Smooth muscle cell (in vitro differentiated cells): ENCODE data around the gene SNTB2. TPM values are rescaled to one million over a fixed set of nuclear protein-coding genes. Genes with fewer than 3 reads are reported as not detected.
"Not testable (repeated sequence)": the region's sequence is repeated elsewhere in the genome, so short reads cannot be mapped to it uniquely, and the experiment has no call there.

Experiments
- DNase-seq: peaks from one replicate; lab custom pipeline; 2025; ENCODE audit not compliant: unreplicated experiment; lab: John Stamatoyannopoulos, UW
- H2AFZ ChIP-seq: fragments of 200-600 bp; sonication (generic); 2 replicates; pipeline ENCODE4 v1.6.0; 2016; ENCODE audit warnings: antibody characterized with exemption, low read depth, mild to moderate bottlenecking
- H3F3A ChIP-seq: fragments of 200-600 bp; sonication (generic); 2 replicates; pipeline ENCODE4 v1.6.0; 2017; ENCODE audit warnings: antibody characterized with exemption, low read depth
- H3K27ac ChIP-seq: fragments of 200-600 bp; sonication (generic); 2 replicates; pipeline ENCODE4 v1.5.1; 2016; ENCODE audit warnings: low read depth, mild to moderate bottlenecking
- H3K27me3 ChIP-seq: fragments of 200-600 bp; sonication (generic); 2 replicates; pipeline ENCODE4 v1.6.1; 2016; ENCODE audit warnings: low read depth, mild to moderate bottlenecking
- H3K36me3 ChIP-seq: fragments of 200-600 bp; sonication (generic); 2 replicates; pipeline ENCODE4 v1.5.1; 2016; ENCODE audit warnings: low read depth
- H3K4me1 ChIP-seq: fragments of 200-600 bp; sonication (generic); 2 replicates; pipeline ENCODE4 v1.5.1; 2016; ENCODE audit warnings: low read depth
- H3K4me2 ChIP-seq: fragments of 200-600 bp; sonication (generic); 2 replicates; pipeline ENCODE4 v1.6.0; 2016; ENCODE audit warnings: mild to moderate bottlenecking
- H3K4me3 ChIP-seq: fragments of 200-600 bp; sonication (generic); 2 replicates; pipeline ENCODE4 v1.5.1; 2016; ENCODE audit warnings: mild to moderate bottlenecking
- H3K79me2 ChIP-seq: fragments of 200-600 bp; sonication (generic); 2 replicates; pipeline ENCODE4 v1.6.0; 2016; ENCODE audit warnings: low read depth, mild to moderate bottlenecking
- H3K9ac ChIP-seq: fragments of 200-600 bp; sonication (generic); 2 replicates; pipeline ENCODE4 v1.6.0; 2016; ENCODE audit warnings: low read depth
- H3K9me3 ChIP-seq: fragments of 200-600 bp; sonication (generic); replicated peaks from 2 replicates; pipeline ENCODE4 v1.5.1; 2016; ENCODE audit warnings: low read depth
- H4K20me1 ChIP-seq: fragments of 200-600 bp; sonication (generic); 2 replicates; pipeline ENCODE4 v1.6.0; 2016; ENCODE audit warnings: low read depth
- WGBS: methylation state at CpG from one replicate; pipeline ENCODE4 v1.1.7; 2016; ENCODE audit warnings: low lambda C conversion rate; 5-methylcytosine and 5-hydroxymethylcytosine counted together
- polyA plus RNA-seq: library from polyadenylated mRNA; unstranded; fragments of >200 nt; fragmentation: Nextera tagmentation; extraction: Ambion mirVana; gene quantifications from 2 replicates; pipeline ENCODE4 v1.2.1, GENCODE V29; 2016
- total RNA-seq: library from RNA; depleted of rRNA; stranded (reverse); fragments of >200 nt; gene quantifications from 2 replicates; pipeline ENCODE4 v1.2.3, GENCODE V29; 2014
- TF ChIP-seq, protein P1 (sequence below): fragments of 200-600 bp; sonication (generic); IDR thresholded peaks from 2 replicates; pipeline ENCODE4 v1.5.1; 2017; ENCODE audit warnings: borderline replicate concordance, mild to moderate bottlenecking, antibody characterized with exemption; ENCODE audit not compliant: insufficient read depth, poor library complexity, severe bottlenecking

SNTB2 gene
- total and polyA plus RNA-seq, 2 experiments from 2014 or later: 17.1 to 25.9 TPM

DNA sequence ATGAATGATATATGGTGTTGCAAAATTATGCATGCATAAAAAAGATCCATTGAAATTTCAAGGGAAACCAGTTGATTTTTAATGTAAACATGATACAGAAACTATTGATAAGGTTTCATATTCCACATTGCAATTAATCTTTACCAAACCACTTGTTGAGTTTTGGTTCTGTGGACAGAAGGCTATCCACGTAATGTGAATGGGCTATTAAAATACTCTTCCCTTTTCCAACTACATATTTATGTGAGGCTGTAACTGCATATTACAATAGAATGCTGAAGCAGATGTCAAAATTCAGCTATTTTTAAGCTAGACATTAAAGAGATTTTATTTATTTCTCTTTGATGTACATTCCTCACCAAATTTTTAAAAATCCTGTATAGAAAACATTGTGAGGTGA is 90.4 kb downstream of the SNTB2 start:
- H3K4me1 ChIP-seq: no peaks in the 10 kb centered on the region
- no peak overlapping the region for H3K4me3 ChIP-seq
- H3F3A ChIP-seq: no peaks in the 10 kb centered on the region
- no peaks in the 10 kb centered on the region for H3K27me3 ChIP-seq
- no peak overlapping the region for H3K9ac ChIP-seq
- WGBS: 76% methylated on average over 1 of the region's 1 CpG
- TF ChIP-seq, protein P1, sequence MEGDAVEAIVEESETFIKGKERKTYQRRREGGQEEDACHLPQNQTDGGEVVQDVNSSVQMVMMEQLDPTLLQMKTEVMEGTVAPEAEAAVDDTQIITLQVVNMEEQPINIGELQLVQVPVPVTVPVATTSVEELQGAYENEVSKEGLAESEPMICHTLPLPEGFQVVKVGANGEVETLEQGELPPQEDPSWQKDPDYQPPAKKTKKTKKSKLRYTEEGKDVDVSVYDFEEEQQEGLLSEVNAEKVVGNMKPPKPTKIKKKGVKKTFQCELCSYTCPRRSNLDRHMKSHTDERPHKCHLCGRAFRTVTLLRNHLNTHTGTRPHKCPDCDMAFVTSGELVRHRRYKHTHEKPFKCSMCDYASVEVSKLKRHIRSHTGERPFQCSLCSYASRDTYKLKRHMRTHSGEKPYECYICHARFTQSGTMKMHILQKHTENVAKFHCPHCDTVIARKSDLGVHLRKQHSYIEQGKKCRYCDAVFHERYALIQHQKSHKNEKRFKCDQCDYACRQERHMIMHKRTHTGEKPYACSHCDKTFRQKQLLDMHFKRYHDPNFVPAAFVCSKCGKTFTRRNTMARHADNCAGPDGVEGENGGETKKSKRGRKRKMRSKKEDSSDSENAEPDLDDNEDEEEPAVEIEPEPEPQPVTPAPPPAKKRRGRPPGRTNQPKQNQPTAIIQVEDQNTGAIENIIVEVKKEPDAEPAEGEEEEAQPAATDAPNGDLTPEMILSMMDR: no peak
- no peak overlapping the region for H3K27ac ChIP-seq
- no peaks in the 10 kb centered on the region for H3K9me3 ChIP-seq
- no peaks in the 10 kb centered on the region for H3K36me3 ChIP-seq
- H3K79me2 ChIP-seq: no peaks in the 10 kb centered on the region
- no peak overlapping the region for H3K4me2 ChIP-seq
- H4K20me1 ChIP-seq: no peaks in the 10 kb centered on the region
- no peak overlapping the region for H2AFZ ChIP-seq
- DNase-seq: no peak

DNA sequence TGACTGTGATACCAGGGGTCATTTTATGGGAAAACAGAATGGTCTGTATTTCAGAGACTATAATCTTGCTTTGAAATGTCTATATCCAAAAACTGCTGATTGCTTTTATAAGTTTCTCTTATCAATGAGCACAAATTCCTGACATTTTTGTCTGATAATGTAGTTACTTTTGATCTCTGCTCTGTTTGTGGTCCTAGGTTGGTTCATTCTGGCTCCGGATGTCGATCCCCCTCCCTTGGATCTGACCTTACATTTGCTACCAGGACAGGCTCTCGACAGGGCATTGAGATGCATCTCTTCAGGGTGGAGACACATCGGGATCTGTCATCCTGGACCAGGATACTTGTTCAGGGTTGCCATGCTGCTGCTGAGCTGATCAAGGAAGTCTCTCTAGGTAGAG is 96.9 kb downstream of the SNTB2 start:
- Histone ChIP-seq H3K9me3 (no peaks in the 10 kb centered on the region), H3K36me3 (no peaks in the 10 kb centered on the region), H3K27me3 (no peaks in the 10 kb centered on the region), H3K9ac (no peak overlapping the region), H3K27ac (no peak overlapping the region), H3K4me2 (no peak overlapping the region), H2AFZ (no peak overlapping the region), H4K20me1 (no peaks in the 10 kb centered on the region), H3K4me3 (no peak overlapping the region), H3K79me2 (no peaks in the 10 kb centered on the region), H3K4me1 (no peaks in the 10 kb centered on the region), H3F3A (no peaks in the 10 kb centered on the region)
- no peak for DNase-seq
- WGBS: 74% methylated on average over 4 of the region's 4 CpGs
- TF ChIP-seq, protein P1: no peak

DNA sequence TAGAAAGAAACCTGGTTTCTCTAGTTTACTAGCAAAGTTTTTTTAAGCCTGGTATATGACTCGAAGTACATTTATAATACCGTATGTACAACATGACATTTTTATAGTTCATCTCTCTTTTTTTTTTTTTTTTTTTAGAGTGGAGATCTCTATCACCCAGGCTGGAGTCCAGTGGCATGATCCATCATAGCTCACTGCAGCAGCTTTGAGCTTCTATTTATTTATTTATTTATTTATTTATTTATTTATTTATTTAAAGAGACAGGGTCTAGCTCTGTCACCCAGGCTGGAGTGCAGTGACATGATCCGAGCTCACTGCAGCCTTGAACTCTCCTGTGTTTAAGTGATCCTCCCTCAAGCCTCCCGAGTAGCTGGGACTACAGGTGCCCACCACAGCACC is 98.3 kb downstream of the SNTB2 start:
- TF ChIP-seq, protein P1: no peak
- no peak overlapping the region for H3K4me3 ChIP-seq
- WGBS: 93% methylated on average over 4 of the region's 4 CpGs

DNA sequence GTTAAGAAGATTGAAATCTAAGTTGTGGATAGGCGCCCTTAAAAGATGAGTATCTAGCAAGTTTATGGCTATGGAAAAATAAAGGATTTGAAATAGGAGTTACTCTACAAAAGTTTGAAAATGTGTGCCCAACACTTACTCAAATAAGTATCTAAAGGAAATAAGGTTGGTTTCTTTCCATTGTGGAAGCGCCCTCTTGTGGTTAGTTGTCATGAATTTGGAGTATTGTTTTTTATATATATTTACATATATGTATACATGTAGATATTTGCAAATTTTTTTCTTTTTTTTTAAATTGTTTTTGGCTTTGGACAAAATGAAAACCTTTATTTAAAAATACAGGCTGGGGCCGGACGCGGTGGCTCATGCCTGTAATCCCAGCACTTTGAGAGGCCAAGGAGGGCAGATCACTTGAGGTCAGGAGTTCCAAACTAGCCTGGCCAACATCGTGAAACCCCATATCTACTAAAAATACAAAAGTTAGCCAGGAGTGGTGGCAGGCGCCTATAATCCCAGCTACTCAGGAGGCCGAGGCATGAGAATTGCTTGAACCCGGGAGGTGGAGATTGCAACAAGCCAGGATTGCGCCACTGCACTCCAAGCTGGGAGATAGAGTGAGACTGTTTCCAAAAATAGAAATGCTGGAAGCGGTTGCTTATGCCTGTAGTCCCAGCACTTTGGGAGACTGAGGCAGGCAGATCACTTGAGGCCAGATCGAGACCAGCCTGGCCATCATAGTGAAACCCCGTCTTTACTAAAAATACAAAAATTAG is 100.2 kb downstream of the SNTB2 start:
- Histone ChIP-seq H3K9me3 (no peaks in the 10 kb centered on the region), H3K4me3 (no peak overlapping the region), H3K36me3 (no peaks in the 10 kb centered on the region), H3F3A (no peaks in the 10 kb centered on the region), H3K9ac (no peak overlapping the region), H3K27ac (no peak overlapping the region), H3K27me3 (no peaks in the 10 kb centered on the region), H3K4me2 (no peak overlapping the region), H3K79me2 (no peaks in the 10 kb centered on the region), H4K20me1 (no peaks in the 10 kb centered on the region), H2AFZ (no peak overlapping the region), H3K4me1 (no peaks in the 10 kb centered on the region)
- TF ChIP-seq, protein P1: peak; percentile 81
- 61% methylated on average over 13 of the region's 13 CpGs for WGBS
- no peak for DNase-seq

More for the DNA sequence above, 98.3 kb downstream of the SNTB2 start:
- DNase-seq: no peak
- Histone ChIP-seq H3K9me3 (no peaks in the 10 kb centered on the region), H3K36me3 (no peaks in the 10 kb centered on the region), H2AFZ (no peak overlapping the region), H3K4me2 (no peak overlapping the region), H3F3A (no peaks in the 10 kb centered on the region), H3K4me1 (no peaks in the 10 kb centered on the region), H3K27ac (no peak overlapping the region), H4K20me1 (no peaks in the 10 kb centered on the region), H3K79me2 (no peaks in the 10 kb centered on the region), H3K9ac (no peak overlapping the region), H3K27me3 (no peaks in the 10 kb centered on the region)

DNA sequence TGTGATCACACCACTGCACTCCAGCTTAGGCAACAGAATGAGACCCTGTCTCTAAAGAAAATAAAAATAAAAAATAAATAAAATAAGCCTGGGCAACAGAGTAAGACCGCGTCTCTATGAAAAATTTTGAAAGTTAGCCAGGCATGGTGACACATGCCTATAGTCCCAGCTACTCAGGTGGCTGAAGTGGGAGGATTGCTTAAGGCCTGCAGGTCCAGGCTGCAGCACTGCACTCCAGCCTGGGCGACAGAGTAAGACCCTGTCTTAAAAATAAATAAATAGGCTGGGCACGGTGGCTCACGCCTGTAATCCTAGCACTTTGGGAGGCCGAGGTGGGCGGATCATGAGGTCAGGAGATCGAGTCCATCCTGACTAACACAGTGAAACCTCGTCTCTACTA is 104.7 kb downstream of the SNTB2 start:
- 95% methylated on average over 9 of the region's 9 CpGs for WGBS
- H3K4me2 ChIP-seq, H3K4me3 ChIP-seq, H3K9ac ChIP-seq, H3K27me3 ChIP-seq, H3K27ac ChIP-seq, H4K20me1 ChIP-seq, H3K4me1 ChIP-seq, H3F3A ChIP-seq, DNase-seq, H3K9me3 ChIP-seq, H2AFZ ChIP-seq, H3K79me2 ChIP-seq, H3K36me3 ChIP-seq: not testable (repeated sequence)
